Activated CD4-positive, alpha-beta T cell treated with anti-CD3 and anti-CD28 coated beads, Interleukin-2, Interleukin-6, amounts not matched to agents 100 ng/mL and 50 ng/mL, durations not matched to agents 16 hours and 8 hours (primary cell): ENCODE data around the gene RALGPS1.

ENCODE experiments used
- DNase-seq: peaks from one replicate; pipeline ENCODE4 v3.0.0-alpha.2; 2020

RALGPS1 gene, protein sequence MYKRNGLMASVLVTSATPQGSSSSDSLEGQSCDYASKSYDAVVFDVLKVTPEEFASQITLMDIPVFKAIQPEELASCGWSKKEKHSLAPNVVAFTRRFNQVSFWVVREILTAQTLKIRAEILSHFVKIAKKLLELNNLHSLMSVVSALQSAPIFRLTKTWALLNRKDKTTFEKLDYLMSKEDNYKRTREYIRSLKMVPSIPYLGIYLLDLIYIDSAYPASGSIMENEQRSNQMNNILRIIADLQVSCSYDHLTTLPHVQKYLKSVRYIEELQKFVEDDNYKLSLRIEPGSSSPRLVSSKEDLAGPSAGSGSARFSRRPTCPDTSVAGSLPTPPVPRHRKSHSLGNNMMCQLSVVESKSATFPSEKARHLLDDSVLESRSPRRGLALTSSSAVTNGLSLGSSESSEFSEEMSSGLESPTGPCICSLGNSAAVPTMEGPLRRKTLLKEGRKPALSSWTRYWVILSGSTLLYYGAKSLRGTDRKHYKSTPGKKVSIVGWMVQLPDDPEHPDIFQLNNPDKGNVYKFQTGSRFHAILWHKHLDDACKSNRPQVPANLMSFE

DNA sequence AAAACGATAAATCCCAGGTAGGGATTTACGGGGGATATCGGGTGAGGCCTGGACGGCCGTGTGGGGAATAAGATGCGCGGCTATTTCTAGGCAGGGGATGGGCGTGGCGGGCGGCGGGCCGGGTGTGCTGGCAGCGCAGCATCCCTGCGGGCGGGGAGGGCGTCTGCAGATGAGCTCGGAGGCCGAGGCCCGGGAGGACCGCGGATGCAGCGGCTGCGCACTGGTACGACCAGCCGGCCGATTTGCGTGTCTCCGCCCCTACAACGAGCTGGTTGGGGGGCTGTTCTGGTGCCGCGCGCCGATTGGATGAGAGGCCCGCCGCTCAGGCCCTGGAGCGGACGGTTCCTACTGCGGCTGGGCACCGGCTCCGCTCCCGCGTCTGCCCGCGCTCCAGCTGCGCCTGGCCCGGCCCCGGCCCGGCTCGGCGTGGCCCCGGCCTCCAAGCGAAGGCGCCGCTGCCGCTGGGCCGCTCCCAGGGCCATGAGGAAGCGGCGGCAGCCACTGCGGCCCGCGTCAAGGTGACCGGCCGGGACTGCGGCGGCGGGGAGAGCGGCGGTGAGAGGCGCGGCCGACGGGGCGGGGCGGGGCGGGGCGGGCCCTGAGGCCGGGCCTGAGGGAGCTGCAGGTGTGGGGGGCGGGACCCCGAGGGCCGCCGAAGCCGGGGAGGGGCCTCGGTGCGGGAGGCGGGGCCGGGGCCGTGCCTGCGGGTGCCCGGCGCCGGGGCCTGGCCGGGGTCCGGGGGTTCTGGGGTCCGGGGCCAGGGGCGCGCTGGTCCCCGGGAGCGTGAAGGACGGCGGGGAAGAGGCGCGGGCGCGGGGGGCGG, at the start of gene RALGPS1:
Gene RALGPS1 (plus strand): TSS at position 325 of the 823 bp plus-strand sequence. CDS start 47,508 bp downstream, outside the sequence.
- DNase-seq, result peak; percentile 95

DNA sequence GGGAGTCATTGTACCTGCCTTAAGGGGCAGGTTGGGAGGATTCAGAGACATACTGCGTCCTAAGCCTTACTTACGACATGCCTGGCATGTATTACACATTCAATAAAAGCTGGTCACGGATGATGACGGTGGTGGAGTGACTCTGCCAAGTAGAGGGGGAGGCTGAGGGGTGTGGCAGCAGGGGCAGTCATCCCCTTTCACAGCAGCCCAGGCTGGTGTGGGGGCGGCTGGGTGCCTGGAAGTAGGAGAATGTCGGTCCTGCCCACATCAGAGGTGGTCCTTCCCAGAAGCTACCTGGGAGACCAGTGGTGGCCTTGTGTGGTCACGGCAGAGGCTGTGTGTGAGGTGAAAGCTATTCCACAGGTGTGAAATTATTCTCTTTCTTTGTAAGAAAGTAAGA, 45.2 kb upstream of the RALGPS1 start:
- no peak for DNase-seq

DNA sequence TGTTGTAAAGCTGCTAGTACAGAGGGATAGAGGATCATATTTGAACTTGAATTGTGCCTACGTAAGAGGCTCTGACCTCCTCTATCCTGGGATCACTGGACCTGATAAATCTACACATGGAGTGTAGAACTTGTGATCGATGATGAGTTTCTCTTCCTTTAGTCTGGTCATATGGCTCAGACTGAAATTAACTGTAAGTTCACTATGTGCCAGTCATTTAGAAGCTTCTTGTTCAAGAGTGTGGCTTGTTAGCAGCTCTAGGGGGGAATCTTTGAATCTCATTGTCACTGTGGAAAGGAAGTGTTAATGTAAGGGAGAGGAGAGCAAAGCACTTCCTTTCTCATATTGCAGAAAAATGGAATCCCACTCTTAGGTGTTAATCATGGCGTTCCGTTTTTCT, 42.1 kb upstream of the RALGPS1 start:
- DNase-seq, result peak; percentile 15

DNA sequence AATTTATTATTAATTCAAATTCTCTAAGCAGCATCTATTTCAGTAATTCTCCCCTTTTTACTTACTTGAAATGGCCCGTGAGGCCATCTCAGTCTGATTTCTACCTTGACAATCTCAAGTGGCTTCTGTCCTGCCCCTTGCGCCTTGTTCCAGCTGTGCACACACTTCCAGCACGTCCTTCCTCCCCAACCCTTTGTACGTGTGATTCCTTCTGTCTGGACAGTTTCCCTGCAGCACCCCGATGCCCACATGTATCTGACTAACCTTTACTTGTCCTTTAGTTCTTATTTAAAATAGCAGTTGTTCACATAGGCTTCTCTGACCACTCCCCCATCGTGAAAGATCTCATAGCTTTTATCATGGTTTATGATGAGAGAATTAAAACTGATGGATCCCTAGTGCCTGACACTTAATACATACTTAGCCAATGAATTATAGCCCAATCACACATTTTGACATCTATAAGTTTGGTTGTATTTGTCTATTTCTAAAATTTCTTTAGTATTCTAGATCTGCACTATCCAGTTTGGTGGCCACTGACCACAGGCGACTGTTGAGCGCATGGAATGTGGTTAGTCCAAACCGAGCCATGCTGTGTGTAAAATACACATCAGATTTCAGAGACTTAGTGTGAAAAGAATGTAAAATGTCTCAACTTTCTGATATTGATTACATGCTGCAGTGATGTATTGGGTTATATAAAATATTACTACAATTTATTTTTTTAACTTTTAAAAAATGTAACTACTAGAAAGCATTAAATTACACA, 39.9 kb upstream of the RALGPS1 start:
- no peak for DNase-seq

DNA sequence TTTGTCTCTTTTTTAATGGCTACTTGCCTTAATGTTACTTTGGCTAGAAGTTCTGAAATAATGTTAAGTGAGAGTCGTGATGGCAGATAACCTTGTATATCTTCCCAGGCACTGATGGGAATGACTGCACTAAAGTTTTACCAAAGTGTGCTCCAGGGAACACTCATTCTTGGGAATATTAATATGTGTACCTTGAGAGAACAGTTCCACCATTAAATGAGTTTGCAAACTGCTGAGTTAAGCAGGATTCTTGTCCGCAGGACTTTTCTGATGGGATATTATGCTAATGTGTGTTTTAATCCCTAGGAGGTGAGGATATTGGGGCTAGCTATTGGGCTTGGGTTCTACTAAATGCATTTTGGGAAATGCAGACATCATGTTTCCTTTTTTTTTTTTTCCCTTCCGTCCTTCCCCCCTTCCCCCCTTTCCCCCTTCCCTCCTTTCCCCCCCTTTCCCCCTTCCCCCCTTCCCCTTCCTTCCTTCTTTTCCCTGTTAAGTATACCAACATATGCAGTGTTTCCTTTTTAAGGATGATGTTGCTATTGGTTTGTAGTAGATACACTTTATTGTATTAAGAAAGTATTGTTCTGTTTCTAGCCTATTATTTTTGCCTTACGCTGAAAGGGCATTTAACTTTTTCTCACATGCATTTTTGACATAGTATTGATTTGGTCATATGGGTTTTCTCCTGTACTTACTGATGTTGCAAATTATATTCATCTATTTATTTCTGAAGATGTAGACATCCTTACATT, 38.6 kb upstream of the RALGPS1 start:
- DNase-seq, result no peak

DNA sequence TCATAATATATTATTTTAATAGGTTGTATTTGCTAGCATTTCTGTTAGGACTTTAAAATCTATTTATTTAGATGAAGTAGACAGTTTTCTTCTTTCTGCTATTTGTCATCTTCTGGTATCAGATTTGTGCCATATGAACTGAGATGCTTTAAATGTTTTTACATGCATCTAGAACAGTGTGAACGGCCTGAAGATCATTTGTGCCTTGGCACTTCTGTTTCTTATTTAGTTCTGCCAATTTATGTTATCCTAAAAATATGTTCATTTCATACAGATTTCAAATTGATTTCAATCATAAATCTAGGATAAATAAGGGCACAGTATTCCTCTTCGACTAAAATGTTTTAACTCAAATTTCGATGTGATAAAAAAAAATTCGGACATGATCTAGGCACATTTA, 38.1 kb upstream of the RALGPS1 start:
- no peak for DNase-seq

DNA sequence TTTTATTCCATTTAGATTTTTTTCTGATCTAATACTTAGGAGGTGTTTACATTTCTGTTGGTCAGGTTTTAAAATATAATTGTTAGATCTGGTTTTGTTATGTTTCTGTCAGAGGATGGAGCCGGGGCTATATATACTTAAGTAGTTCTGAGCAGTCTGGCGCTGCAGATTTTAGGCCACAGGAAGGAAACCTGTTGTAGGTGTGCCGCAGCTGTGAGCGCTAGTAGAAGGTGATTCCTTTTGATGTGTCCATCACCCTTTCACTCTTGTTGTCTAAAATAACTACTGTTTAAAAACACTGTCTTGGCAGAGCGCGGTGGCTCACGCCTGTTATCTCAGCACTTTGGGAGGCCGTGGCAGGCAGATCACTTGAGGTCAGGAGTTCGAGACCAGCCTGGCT, 37.2 kb upstream of the RALGPS1 start:
- no peak for DNase-seq

DNA sequence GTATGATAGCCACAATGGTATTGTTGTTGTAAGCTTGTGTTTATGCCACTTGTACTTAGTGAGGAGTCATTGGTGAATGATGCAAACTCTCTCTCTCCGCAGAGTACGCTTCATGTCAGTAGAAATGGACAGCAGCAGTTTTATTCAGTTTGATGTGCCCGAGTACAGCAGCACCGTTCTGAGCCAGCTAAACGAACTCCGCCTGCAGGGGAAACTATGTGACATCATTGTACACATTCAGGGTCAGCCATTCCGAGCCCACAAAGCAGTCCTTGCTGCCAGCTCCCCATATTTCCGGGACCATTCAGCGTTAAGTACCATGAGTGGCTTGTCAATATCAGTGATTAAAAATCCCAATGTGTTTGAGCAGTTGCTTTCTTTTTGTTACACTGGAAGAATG, 35.3 kb upstream of the RALGPS1 start:
- no peak for DNase-seq

DNA sequence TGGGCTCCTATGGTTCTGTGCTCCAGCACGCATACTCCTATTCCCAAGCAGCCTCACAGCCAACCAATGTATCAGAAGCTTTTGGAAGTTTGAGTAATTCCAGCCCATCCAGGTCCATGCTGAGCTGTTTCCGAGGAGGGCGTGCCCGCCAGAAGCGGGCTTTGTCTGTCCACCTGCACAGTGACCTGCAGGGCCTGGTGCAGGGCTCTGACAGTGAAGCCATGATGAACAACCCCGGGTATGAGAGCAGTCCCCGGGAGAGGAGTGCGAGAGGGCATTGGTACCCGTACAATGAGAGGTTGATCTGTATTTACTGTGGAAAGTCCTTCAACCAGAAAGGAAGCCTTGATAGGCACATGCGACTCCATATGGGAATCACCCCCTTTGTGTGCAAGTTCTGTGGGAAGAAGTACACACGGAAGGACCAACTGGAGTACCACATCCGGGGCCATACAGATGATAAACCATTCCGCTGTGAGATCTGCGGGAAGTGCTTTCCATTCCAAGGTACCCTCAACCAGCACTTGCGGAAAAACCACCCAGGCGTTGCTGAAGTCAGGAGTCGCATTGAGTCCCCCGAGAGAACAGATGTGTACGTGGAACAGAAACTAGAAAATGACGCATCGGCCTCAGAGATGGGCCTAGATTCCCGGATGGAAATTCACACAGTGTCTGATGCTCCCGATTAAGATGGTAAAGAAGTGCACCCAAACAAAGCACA, 34.2 kb upstream of the RALGPS1 start:
- DNase-seq, result no peak

DNA sequence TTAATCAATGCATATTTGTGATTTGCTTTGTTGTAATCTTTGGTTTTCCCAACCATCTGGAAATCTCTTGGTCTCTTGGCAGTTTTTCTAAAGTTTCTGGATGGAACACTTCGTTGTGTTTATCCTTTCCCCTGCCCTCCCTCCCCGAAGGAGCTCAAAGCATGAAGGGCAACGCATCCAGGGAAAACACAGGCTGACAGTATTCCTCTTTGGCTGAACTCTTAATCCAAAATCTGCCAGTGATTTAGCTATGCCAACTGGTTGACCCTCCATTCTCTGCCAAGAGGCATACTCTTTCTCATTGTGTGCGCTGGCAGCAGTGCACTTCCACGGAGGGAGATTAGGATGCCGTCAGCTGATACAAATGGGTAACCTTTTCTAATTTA, 33.6 kb upstream of the RALGPS1 start:
- no peak for DNase-seq

DNA sequence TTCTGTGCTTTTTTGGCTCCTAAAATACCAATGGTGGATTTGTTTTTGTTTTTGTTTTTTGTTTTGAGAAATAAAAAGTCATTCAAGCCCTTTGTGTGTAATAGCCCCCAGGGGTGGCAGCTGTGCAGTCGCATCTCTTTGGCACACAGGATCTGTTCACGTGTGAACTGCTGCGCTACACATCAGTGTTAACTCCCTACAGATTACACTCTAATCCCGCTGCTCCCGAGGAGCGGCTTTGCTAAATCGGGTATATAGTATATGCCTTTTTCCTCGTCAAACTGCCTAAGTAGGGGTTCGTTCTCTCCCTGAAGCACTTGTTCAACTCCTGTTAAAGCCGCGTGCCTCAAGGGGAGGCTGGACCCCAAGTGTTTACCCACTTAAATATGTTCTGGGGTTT, 31.8 kb upstream of the RALGPS1 start:
- no peak for DNase-seq

DNA sequence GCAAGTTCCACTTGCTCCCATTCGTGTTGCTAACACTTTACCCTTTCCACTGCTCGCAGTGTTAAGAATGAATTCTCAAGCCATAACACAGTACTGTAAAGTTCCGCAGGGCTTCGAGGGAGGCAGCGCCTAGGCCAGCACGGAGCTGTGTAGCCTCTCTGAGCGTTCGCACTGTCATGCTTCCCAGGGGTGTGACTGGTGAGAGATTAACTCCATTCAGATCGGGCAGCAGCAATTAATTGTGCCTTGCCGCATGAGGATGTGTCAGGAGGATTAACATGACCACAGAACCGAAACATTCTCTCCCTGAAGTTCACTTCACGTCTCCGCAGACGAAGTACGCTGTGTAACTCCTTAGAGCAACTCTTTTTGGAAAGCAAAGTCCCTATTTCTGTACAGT, 30.9 kb upstream of the RALGPS1 start:
- DNase-seq, result no peak

DNA sequence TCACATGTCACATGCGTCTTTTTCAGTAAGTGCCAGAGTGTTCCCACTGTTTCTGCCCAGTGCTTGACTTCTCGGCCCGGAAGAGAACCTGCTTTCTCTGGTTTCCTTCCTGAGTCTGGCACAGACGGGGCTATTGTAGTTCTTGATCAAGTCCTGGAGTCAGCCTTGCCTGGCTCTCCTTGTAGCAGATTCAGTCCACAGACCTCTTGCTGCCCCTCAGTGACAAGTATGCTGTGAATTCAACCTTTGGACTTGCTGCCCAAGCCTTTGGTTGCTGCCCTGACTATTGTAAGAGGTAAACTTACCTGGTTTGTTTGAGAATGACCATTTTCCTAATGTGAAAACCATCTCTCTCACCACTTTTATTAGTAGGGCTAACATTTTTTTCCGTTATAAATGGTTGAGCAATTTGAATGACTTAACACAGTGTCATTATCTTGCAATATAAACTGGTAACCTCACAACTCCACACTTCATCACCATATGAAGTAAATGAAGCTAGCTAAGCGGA, 29.4 kb upstream of the RALGPS1 start:
- DNase-seq, result no peak

DNA sequence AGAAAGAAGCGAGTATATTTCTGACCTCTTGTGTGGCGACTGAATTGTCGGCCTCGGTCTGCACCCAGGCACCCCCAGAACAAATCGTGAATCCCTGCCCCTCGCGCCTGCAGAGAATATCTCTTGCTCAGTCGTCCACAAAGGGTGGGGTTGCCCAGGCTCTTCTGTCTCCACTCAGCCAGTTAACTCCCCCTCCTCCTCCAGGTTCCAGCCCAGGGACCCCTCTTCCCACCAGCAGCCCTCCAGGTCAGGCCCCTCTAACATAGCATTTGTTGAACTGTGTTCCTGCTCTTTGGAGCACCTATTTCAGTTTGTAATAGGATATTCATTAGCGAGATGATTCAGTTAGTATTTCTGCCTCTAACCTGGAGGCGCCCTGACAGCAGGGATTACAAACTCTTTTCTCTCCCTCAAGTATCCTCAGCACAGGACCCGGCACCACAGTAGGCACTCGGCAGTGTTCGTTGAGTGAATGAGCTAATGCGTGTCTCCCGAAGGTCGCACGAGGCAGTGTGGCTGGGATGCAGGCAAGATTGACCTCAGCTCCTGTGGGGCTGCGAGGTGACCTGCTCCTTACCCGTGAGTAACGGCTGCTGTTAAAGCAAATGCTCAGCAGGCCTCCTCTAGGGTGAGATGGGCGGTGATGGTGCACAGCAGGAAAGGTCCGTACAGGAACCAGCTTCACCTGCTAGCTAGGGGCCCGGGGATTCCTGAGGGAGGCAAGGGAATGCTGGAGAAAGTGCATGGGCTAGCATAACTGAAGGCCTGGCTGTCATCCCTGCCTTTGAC, 28.4 kb upstream of the RALGPS1 start:
- DNase-seq, result no peak

DNA sequence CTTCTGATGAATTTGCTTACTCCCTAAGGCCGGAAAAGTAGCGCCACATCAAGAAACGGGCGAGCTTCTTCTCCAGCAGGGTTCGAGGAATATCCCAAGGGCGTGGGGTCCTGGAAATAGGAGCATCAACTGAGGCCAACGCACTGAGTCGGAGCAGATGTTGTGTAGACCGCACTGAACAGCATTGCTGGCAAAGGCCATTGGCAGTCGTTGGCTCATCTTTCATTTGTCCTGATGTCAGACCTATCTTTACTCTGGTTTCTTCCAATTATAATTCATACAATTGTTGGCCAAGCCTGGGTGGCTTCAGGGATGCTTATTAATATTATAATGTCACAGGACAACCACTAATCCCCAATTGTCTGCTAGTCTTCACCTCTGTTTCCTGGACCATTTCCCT, 27.7 kb upstream of the RALGPS1 start:
- DNase-seq, result no peak

DNA sequence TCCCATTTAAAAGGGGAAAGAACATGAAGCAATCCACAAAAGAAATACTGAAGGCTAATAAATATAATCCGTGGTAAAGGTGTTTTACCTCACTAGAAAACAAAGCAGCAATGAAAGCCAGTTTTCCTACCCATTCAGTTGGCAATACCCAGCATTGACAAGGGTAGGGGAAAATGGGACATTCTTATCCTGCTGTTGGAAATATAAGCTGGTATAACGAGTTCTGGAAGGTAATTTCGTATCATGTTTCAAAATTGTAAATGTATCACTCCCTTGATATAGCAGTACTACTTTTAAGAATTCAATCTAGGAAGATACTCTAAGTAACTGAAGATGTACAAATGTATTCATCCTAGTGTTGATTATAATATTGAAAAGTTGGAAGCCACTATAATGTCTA, 22.9 kb upstream of the RALGPS1 start:
- no peak for DNase-seq

DNA sequence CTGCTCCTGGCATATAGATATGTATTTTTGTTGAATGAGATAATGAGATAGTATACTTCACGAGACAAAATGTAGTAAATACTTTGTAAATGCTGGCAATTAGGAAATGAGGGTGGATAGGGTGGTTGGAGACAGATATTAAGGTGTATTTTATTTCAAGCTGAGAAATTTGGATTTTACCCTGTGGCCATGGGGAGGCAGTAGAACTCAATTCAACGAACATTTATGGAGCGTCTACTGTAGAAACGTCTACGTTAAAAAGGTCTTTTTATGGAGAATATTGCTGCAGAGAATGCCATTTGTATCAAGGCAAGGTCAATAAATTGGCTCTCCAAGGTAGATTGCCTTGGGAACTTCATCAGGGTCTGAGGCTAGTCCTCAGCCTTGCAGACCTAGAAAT, 21.5 kb upstream of the RALGPS1 start:
- DNase-seq, result no peak

DNA sequence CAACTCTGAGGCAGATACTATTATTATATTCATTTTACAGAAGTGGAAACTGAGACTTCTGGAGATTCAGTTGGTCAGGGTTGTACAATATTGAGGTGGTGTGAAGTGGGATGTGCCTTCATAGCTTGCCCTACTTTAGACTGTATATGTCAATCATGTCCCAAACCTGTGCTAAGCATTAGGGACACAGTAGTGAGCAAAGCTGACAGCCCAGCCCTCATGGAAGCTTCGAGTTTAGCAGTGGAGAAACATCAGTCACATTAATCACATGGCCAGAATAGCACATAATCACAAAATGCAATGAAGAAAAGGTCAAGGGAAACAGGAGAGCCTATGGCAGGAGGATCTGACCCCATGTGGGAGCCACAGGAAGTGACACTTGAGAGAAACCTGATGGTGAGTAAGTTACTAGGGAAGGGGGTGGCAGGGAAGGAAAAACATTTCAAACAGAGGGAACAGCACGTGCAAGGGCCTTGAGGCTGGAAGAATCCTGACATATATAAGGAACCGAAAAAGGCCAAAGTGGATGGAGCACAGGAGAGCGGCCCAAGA, 20.5 kb upstream of the RALGPS1 start:
- no peak for DNase-seq

DNA sequence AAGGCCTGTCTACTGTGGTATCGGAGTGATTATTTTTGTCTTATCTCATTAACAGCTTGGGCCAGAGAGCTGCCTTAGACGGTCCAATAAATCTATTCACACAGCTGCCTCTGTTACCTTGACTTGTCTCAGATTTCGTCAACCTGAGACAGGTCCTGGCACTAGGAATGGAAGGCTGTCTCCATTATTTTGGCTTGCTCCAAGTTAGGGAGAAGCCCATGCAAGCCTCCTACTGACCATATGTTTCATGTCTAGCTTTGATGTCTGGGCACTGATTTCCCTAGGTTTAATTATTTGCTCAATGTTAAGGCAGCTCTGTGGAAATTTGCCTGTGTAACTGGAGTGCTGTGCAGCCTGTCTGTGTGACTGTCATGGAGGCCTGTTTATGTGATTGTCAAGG, 12.4 kb upstream of the RALGPS1 start:
- no peak for DNase-seq

DNA sequence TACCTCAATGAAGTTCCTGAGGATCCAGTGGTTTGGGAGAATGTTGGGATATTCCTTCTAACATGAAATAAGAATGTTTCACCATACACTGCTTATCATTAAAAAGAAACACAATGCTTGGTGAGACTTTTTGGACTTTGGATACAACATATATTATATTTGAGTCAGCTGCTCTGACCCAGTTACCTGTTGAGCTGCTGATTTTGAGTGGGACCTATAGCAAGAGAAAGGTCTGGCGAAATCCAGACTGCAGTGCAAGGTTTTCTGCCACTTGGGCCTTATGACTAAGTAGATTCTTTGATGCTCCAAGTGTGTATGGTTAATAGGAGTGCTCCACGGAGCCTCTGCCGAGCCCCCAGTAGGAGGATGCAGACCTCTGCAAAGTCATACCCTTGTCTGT, 10.0 kb upstream of the RALGPS1 start:
- no peak for DNase-seq
